GM18505 (cell line): Measurements from ENCODE around the gene PLD1.

ENCODE experiments used
- ATAC-seq: cut with Tn5 transposase; IDR thresholded peaks from one replicate; pipeline ENCODE4 v1.9.1; 2021; ENCODE audit not compliant: unreplicated experiment
- POLR2A ChIP-seq: IDR thresholded peaks from 4 replicates; pipeline ENCODE4 v1.6.1; 2011; ENCODE audit warnings: borderline replicate concordance; ENCODE audit not compliant: insufficient read depth, insufficient read length; ENCODE audit errors: extremely low read depth

PLD1 gene

GRCh38 chr3:171842864-171843518 is 32.7 kb upstream of the PLD1 start, which contains the start of gene TMEM212:
TSS of gene TMEM212 (plus strand) at chr3:171843349. CDS start at chr3:171843384, 35 bp downstream.
- ATAC-seq: no peak
- TF ChIP-seq POLR2A: no peak

GRCh38 chr3:171841620-171842000 is 31.3 kb upstream of the PLD1 start:
- ATAC-seq: no peak
- no peak for TF ChIP-seq POLR2A

GRCh38 chr3:171840811-171841619 is 30.7 kb upstream of the PLD1 start:
- no peak for ATAC-seq

GRCh38 chr3:171840445-171840810 is 30.1 kb upstream of the PLD1 start:
- no peak for TF ChIP-seq POLR2A
- no peak for ATAC-seq

More at GRCh38 chr3:171840811-171841619, 30.7 kb upstream of the PLD1 start:
- no peak for TF ChIP-seq POLR2A

- no peak for ATAC-seq
- no peak for TF ChIP-seq POLR2A
Observed at GRCh38 chr3:171839270-171839669, 29.0 kb upstream of the PLD1 start.

GRCh38 chr3:171838218-171838720 is 28.0 kb upstream of the PLD1 start:
- no peak for ATAC-seq
- TF ChIP-seq POLR2A: no peak

GRCh38 chr3:171837698-171838097 is 27.4 kb upstream of the PLD1 start:
- no peak for ATAC-seq
- TF ChIP-seq POLR2A: no peak

GRCh38 chr3:171836855-171837254 is 26.6 kb upstream of the PLD1 start:
- no peak for TF ChIP-seq POLR2A
- no peak for ATAC-seq

GRCh38 chr3:171835613-171836012 is 25.3 kb upstream of the PLD1 start:
- TF ChIP-seq POLR2A: no peak
- no peak for ATAC-seq

GRCh38 chr3:171835116-171835515 is 24.8 kb upstream of the PLD1 start:
- no peak for ATAC-seq
- TF ChIP-seq POLR2A: no peak

GRCh38 chr3:171834461-171834801 is 24.1 kb upstream of the PLD1 start:
- no peak for TF ChIP-seq POLR2A
- no peak for ATAC-seq

GRCh38 chr3:171833789-171834460 is 23.6 kb upstream of the PLD1 start:
- no peak for TF ChIP-seq POLR2A
- ATAC-seq: no peak

- no peak for TF ChIP-seq POLR2A
- ATAC-seq: no peak
Observed at GRCh38 chr3:171832989-171833388, 22.7 kb upstream of the PLD1 start.
